HL-60 (cell line): ENCODE data around the gene MRPL48.
A peak's percentile ranks its signal among the peaks of the same experiment; 100 is the strongest.
"Not testable (repeated sequence)": the region's sequence is repeated elsewhere in the genome, so short reads cannot be mapped to it uniquely, and the experiment has no call there.

Experiments
- DNase-seq, 2 experiments: peaks; one replicate each; pipeline ENCODE4 v3.0.0-alpha.2; 2010 to 2020; ENCODE audit warnings: low read depth in 1 of 2, low spot score in 1 of 2
- H3K27ac ChIP-seq: fragments of 250-450 bp; sonication (Bioruptor Pico); replicated peaks from 2 replicates; pipeline ENCODE4 v1.5.1; 2020; ENCODE audit warnings: mild to moderate bottlenecking, moderate library complexity
- H3K27me3 ChIP-seq: fragments of 250-450 bp; sonication (Bioruptor Pico); 2 replicates; pipeline ENCODE4 v1.5.1; 2021; ENCODE audit warnings: mild to moderate bottlenecking, moderate library complexity; ENCODE audit not compliant: insufficient read depth, poor library complexity, severe bottlenecking
- H3K4me3 ChIP-seq: replicated peaks from 2 replicates; pipeline ENCODE4 v1.5.1; 2011; ENCODE audit warnings: mild to moderate bottlenecking, control low read depth, low read length; ENCODE audit not compliant: insufficient read depth
- CTCF ChIP-seq: IDR thresholded peaks from one replicate; pipeline ENCODE4 v1.5.1; 2011; ENCODE audit warnings: low read length, control low read depth, inconsistent platforms; ENCODE audit not compliant: insufficient read depth
- GABPA ChIP-seq: IDR thresholded peaks from 2 replicates; pipeline ENCODE4 v1.6.1; 2012; ENCODE audit warnings: low read depth
- POLR2AphosphoS5 ChIP-seq: IDR thresholded peaks from 2 replicates; pipeline ENCODE4 v1.6.1; 2012; ENCODE audit warnings: low read depth
- REST ChIP-seq: IDR thresholded peaks from 2 replicates; pipeline ENCODE4 v1.6.1; 2012; ENCODE audit warnings: low read depth; ENCODE audit not compliant: insufficient replicate concordance
- SPI1 ChIP-seq: IDR thresholded peaks from 2 replicates; pipeline ENCODE4 v1.6.1; 2012; ENCODE audit warnings: low read depth, mild to moderate bottlenecking, borderline replicate concordance

The MRPL48 gene

GRCh38 chr11:73762732-73763131 lies 24.9 kb upstream of the MRPL48 start:
- TF ChIP-seq GABPA (no peak), CTCF (no peak)

GRCh38 chr11:73766763-73767162 lies 20.9 kb upstream of the MRPL48 start:
- H3K27me3 ChIP-seq = no peaks in the 10 kb centered on the region
- H3K27ac ChIP-seq = no peak overlapping the region
- DNase-seq = no peak
- no peak for TF ChIP-seq POLR2AphosphoS5
- no peak for TF ChIP-seq SPI1
- TF ChIP-seq CTCF = no peak
- TF ChIP-seq GABPA = no peak
- TF ChIP-seq REST = no peak
- no peak overlapping the region for H3K4me3 ChIP-seq

More at GRCh38 chr11:73762732-73763131, 24.9 kb upstream of the MRPL48 start:
- no peak for DNase-seq
- H3K27me3 ChIP-seq = no peaks in the 10 kb centered on the region
- no peak overlapping the region for H3K4me3 ChIP-seq
- no peak overlapping the region for H3K27ac ChIP-seq

GRCh38 chr11:73770811-73771210 lies 16.9 kb upstream of the MRPL48 start:
- H3K27me3 ChIP-seq, DNase-seq, H3K4me3 ChIP-seq, H3K27ac ChIP-seq: not testable (repeated sequence)

- Histone ChIP-seq H3K4me3 (peak overlapping the region; percentile 52), H3K27me3 (no peaks in the 10 kb centered on the region), H3K27ac (peak overlapping the region; percentile 72)
- peak; percentile 96 to 99 for DNase-seq
- peak; percentile 50 for TF ChIP-seq REST
- TF ChIP-seq POLR2AphosphoS5 = peak; percentile 99
- peak; percentile 61 for TF ChIP-seq GABPA
- TF ChIP-seq CTCF = no peak
These were observed 8.4 kb upstream of the MRPL48 start for GRCh38 chr11:73779084-73779902.
